HCT116 (cell line): ENCODE measurements around the gene IFITM1.

Source experiments
- CEBPB ChIP-seq: IDR thresholded peaks from 2 replicates; pipeline ENCODE4 v1.6.1; 2012; ENCODE audit warnings: low read depth
- CTCF ChIP-seq, 3 experiments: fragments of 200-600 bp in 1 of 3; sonication (generic) in 1 of 3; IDR thresholded peaks in 2 of 3; conservative IDR thresholded peaks in 1 of 3; 2 replicates each; pipeline ENCODE4 v1.5.1; 2012 to 2017; ENCODE audit warnings: low read depth in 2 of 3, low read length in 2 of 3, antibody characterized with exemption in 1 of 3, borderline replicate concordance in 1 of 3, control low read depth in 1 of 3, mild to moderate bottlenecking in 1 of 3, mixed read lengths in 1 of 3, mixed run types in 1 of 3, moderate library complexity in 1 of 3; ENCODE audit not compliant: insufficient read depth in 1 of 3
- EZH2 ChIP-seq: fragments of 200-600 bp; sonication (generic); IDR thresholded peaks from 2 replicates; pipeline ENCODE4 v1.6.1; 2017; ENCODE audit warnings: antibody characterized with exemption, mixed run types
- JUND ChIP-seq: IDR thresholded peaks from 2 replicates; pipeline ENCODE4 v1.6.1; 2012
- MAX ChIP-seq: IDR thresholded peaks from 2 replicates; pipeline ENCODE4 v1.6.1; 2012
- POLR2A ChIP-seq: IDR thresholded peaks from 2 replicates; pipeline ENCODE4 v1.7.0; 2011; ENCODE audit warnings: borderline replicate concordance; ENCODE audit not compliant: insufficient read depth, insufficient read length; ENCODE audit errors: extremely low read depth
- POLR2AphosphoS5 ChIP-seq: IDR thresholded peaks from 2 replicates; pipeline ENCODE4 v1.6.1; 2011; ENCODE audit warnings: mild to moderate bottlenecking, low read depth, low read length, moderate library complexity
- REST ChIP-seq: IDR thresholded peaks from 2 replicates; pipeline ENCODE4 v1.6.1; 2012; ENCODE audit warnings: low read depth
- SIN3A ChIP-seq: IDR thresholded peaks from 2 replicates; pipeline ENCODE4 v1.6.1; 2012; ENCODE audit warnings: low read depth
- SP1 ChIP-seq: IDR thresholded peaks from 2 replicates; pipeline ENCODE4 v1.6.1; 2012; ENCODE audit warnings: low read depth
- SRF ChIP-seq: IDR thresholded peaks from 2 replicates; pipeline ENCODE4 v1.6.1; 2012; ENCODE audit warnings: low read depth
- ZNF274 ChIP-seq: fragments of 200-500 bp; sonication (Bioruptor generic); IDR thresholded peaks from 2 replicates; pipeline ENCODE4 v1.6.1; 2014; ENCODE audit warnings: mild to moderate bottlenecking, low read depth, low read length, inconsistent platforms

GRCh38 chr11:363948-364761 is 50.3 kb downstream of the IFITM1 start:
- TF ChIP-seq MAX, result no peak
- TF ChIP-seq POLR2AphosphoS5, result no peak
- peak; percentile 52 to 63 (median 62); a peak in 5 of 6 replicates for TF ChIP-seq CTCF (IDR thresholded peaks at IDR 0.05 in 2 of 3, conservative IDR thresholded peaks at IDR 0.05 in 1 of 3; ENCODE audit: borderline replicate concordance in 1 of 3, insufficient read depth in 1 of 3, low read depth in 2 of 3, low read length in 2 of 3)
- no peak for TF ChIP-seq ZNF274
- no peak for TF ChIP-seq EZH2
- no peak for TF ChIP-seq POLR2A
- TF ChIP-seq JUND, result no peak
- TF ChIP-seq SIN3A, result no peak
- TF ChIP-seq CEBPB, result no peak
- no peak for TF ChIP-seq SP1
- no peak for TF ChIP-seq SRF
- no peak for TF ChIP-seq REST
